Measurements from ENCODE around the gene SH3BP5L. TPM values are rescaled to one million over a fixed set of nuclear protein-coding genes. Genes with fewer than 3 reads are reported as not detected.

Gene SH3BP5L
- total RNA-seq, 4 donors from 2014 or later: 15.7 to 26.4 (median 22.8) TPM

DNA sequence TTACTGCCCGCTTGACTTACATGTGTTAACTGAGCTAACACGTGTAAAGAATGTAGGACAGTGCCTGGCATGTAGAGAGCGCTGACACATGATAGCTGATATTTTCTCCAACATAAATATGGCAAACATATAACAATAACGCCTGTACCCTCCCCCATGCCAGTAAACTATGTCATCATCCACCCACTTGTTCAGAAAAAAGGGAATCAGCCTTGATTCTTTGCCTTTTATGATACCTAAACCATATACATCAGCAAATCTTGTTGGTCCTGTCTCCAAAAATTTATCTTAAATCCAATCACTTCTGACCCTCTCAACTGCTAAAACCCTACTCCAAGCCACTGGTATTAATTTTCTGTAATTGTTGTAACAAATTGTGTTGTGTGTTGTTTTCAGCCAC lies 34.3 kb upstream of the SH3BP5L start:
- in situ Hi-C loops (cut with MboI; ENCODE audit: low sequenced_read_pairs in 4 of 4) (no loop called here), intact Hi-C loops (cut with DNase I; ENCODE audit: low total_unique reads) (no loop called here)
- H3K36me3 ChIP-seq: no peaks in the 10 kb centered on the region
- DNase-seq: no peak
- no peaks in the 10 kb centered on the region for H3K9me3 ChIP-seq
- no peaks in the 10 kb centered on the region for H3K27me3 ChIP-seq
- peak overlapping the region; percentile 86 to 98 (median 94) for H3K27ac ChIP-seq
- H3K4me3 ChIP-seq: peak overlapping the region in 1 of 4 donors; percentile 68
- no peak for ATAC-seq
- no peak for TF ChIP-seq POLR2A (IDR thresholded peaks at IDR 0.05)
- TF ChIP-seq, protein P1, sequence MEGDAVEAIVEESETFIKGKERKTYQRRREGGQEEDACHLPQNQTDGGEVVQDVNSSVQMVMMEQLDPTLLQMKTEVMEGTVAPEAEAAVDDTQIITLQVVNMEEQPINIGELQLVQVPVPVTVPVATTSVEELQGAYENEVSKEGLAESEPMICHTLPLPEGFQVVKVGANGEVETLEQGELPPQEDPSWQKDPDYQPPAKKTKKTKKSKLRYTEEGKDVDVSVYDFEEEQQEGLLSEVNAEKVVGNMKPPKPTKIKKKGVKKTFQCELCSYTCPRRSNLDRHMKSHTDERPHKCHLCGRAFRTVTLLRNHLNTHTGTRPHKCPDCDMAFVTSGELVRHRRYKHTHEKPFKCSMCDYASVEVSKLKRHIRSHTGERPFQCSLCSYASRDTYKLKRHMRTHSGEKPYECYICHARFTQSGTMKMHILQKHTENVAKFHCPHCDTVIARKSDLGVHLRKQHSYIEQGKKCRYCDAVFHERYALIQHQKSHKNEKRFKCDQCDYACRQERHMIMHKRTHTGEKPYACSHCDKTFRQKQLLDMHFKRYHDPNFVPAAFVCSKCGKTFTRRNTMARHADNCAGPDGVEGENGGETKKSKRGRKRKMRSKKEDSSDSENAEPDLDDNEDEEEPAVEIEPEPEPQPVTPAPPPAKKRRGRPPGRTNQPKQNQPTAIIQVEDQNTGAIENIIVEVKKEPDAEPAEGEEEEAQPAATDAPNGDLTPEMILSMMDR (IDR thresholded peaks at IDR 0.05 in 4 of 5, conservative IDR thresholded peaks at IDR 0.05 in 1 of 5): no peak
- peaks cover 19 to 39% of the 10 kb centered on the region in 2 donors for H3K4me1 ChIP-seq

DNA sequence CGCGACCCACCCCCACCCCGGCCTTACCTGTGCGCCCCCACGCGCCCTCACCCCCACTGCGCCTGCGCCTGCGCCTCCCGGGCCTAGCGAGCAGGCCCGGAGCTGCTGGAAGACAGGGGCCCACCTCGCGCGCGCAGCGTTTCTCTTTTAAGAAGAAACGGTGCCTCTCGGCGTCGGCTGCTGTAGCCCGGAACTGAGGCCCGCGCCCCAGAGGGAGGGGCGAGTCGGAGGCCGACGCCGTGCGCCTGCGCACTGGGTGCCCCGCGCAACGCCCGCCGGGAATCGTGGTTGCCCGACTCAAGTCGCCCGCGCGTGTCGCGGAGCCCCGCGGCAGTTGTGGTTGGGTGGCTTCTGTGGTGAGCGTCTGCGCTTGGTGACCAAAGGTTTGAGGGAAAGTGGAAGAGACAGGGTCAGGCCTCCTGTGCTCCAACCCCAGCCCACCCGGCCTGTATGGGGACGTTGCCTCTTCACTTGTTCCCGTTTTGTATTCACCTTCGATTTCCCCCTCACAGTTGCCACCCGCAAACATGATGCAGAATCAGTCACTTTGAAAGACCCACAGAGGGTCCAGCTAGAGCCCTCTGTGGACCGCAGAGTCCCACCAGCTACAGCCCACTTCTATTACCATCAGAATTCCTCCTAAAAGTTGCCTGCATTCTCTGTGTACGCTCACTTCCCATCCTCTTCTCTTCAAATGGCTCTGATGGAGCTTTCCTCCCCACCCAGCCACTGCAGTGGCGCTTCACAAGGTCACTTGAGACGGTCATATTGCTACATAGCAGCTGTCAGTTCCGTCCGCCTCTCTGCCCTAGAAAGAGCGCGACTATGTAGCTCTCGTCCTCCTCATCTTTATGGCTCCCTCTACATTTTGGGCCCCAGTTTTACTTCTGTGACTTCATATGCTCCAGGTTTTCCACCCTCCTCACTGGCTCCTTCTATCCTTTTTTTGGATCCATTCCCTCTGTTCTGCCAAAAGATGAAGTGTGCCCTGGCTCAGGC lies 33.5 kb upstream of the SH3BP5L start, which contains the start of gene ZNF692:
Gene ZNF692 (minus strand): TSS at position 195 of the 999 bp plus-strand sequence. CDS start 776 bp downstream, outside the sequence.
- Histone ChIP-seq H3K27ac (peak within 1 kb of the TSS; percentile 86 to 98 (median 94)), H3K9me3 (no peaks in the 10 kb centered on the region), H3K4me1 (peaks cover 19 to 39% of the 10 kb centered on the region in 2 donors), H3K36me3 (no peaks in the 10 kb centered on the region), H3K27me3 (no peaks in the 10 kb centered on the region), H3K4me3 (peak within 1 kb of the TSS; percentile 68 to 87 (median 72))
- intact Hi-C loops (cut with DNase I; ENCODE audit: low total_unique reads) (loop anchor here (1.0 kb wide), 4 partner anchors 15 to 47 kb away; partner anchors contain the start of genes PGBD2 and ZNF672), in situ Hi-C loops (cut with MboI; ENCODE audit: low sequenced_read_pairs in 4 of 4) (no loop called here)
- peak; percentile 79 to 85 for ATAC-seq
- TF ChIP-seq, protein P1 (IDR thresholded peaks at IDR 0.05 in 4 of 5, conservative IDR thresholded peaks at IDR 0.05 in 1 of 5): peak in 1 of 5 experiments; percentile 5
- TF ChIP-seq POLR2A (IDR thresholded peaks at IDR 0.05): peak; percentile 81 to 85
- peak; percentile 97 to 98 for DNase-seq

DNA sequence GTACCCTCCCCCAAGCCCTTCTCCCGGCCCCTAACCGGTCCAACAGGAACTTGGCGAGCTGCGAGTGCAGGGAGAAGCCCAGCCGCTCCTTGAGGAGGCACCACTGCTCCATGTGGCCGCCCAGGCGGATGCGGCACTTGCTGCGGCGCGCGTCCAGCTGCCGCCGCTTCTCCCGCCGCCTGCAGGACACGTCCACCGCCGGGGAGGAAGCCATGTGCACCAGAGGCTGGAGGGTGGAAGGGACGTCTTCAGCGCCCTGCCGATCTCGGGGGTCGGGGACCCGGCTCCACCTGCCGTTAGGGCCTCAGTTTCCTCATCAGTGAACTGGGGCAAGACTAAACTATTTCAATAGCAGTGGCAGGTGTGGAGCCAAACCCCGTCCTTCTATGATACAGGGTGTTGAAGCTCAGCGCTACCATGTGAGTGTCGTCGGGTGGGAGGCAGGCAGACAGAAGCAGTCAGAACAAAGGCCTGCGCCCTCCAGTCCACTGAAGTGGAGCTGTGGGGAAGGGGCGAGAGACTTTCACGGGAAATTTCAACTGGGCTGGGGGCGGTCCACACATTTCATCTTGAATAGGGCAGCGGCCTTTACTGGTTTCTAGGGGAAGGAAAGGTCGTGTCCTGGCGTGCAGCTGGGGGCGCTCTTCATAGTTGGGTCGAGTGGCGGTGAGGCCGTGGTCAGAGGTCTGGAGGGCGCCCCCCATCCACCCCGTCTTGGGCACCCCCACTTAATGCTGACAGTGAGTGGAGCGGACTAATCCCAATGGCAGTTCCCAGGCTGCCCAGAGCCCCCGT lies 32.6 kb upstream of the SH3BP5L start:
- ATAC-seq (peak; percentile 39 to 55), DNase-seq (peak in 1 of 2 donors; percentile 72)
- TF ChIP-seq, protein P1 (IDR thresholded peaks at IDR 0.05 in 4 of 5, conservative IDR thresholded peaks at IDR 0.05 in 1 of 5): peak; percentile 4 to 49 (median 44)
- no peak for TF ChIP-seq POLR2A (IDR thresholded peaks at IDR 0.05)
- Histone ChIP-seq H3K27ac (peak overlapping the region; percentile 86 to 98 (median 94)), H3K4me3 (peak overlapping the region; percentile 68 to 87 (median 72)), H3K4me1 (peaks cover 16 to 32% of the 10 kb centered on the region in 2 donors), H3K9me3 (no peaks in the 10 kb centered on the region), H3K36me3 (peaks cover 0 to 5% of the 10 kb centered on the region in 2 donors), H3K27me3 (no peaks in the 10 kb centered on the region)
- intact Hi-C loops (cut with DNase I; ENCODE audit: low total_unique reads) (no loop called here), in situ Hi-C loops (cut with MboI; ENCODE audit: low sequenced_read_pairs in 4 of 4) (no loop called here)

- Histone ChIP-seq H3K36me3 (peaks cover 0 to 5% of the 10 kb centered on the region in 2 donors), H3K9me3 (no peaks in the 10 kb centered on the region), H3K4me1 (peaks cover 14 to 26% of the 10 kb centered on the region in 2 donors), H3K27ac (peak overlapping the region; percentile 86 to 98 (median 94)), H3K4me3 (peak overlapping the region; percentile 68 to 87 (median 72)), H3K27me3 (no peaks in the 10 kb centered on the region)
- in situ Hi-C loops (cut with MboI; ENCODE audit: low sequenced_read_pairs in 4 of 4) (no loop called here), intact Hi-C loops (cut with DNase I; ENCODE audit: low total_unique reads) (no loop called here)
- DNase-seq: no peak
- TF ChIP-seq POLR2A (IDR thresholded peaks at IDR 0.05): no peak
- TF ChIP-seq, protein P1 (IDR thresholded peaks at IDR 0.05 in 4 of 5, conservative IDR thresholded peaks at IDR 0.05 in 1 of 5): no peak
- no peak for ATAC-seq
These were observed 32.0 kb upstream of the SH3BP5L start for GRCh38 chr1:248857749-248858095.

Measured in gastrocnemius medialis (tissue), 4 donors.